ENCODE results near the gene LMAN2.

DNA sequence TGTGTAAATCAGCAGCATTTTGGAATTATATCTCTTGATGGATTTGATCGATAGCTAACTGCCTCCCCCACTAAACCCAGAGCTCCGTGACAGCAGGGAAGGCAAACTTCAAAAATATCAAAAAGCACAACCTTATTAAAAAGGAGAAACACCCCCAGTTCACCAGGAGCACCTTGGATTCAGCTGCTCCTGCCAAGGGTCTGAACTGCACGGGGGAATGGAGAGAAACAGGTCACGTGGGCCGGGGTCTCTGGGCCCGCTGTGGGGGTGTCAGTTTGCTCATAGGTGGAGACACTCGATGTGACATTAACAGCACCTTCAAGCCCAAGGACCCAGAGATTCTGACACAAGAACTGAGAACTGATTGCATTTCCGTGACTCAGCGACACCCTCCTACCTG, 31.7 kb upstream of the LMAN2 start:
- TF ChIP-seq, protein P1, sequence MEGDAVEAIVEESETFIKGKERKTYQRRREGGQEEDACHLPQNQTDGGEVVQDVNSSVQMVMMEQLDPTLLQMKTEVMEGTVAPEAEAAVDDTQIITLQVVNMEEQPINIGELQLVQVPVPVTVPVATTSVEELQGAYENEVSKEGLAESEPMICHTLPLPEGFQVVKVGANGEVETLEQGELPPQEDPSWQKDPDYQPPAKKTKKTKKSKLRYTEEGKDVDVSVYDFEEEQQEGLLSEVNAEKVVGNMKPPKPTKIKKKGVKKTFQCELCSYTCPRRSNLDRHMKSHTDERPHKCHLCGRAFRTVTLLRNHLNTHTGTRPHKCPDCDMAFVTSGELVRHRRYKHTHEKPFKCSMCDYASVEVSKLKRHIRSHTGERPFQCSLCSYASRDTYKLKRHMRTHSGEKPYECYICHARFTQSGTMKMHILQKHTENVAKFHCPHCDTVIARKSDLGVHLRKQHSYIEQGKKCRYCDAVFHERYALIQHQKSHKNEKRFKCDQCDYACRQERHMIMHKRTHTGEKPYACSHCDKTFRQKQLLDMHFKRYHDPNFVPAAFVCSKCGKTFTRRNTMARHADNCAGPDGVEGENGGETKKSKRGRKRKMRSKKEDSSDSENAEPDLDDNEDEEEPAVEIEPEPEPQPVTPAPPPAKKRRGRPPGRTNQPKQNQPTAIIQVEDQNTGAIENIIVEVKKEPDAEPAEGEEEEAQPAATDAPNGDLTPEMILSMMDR (IDR thresholded peaks at IDR 0.05) = no peak
- TF ChIP-seq POLR2A (IDR thresholded peaks at IDR 0.05) = no peak

Measured in right lobe of liver (tissue), 4 donors.